Endodermal cell (in vitro differentiated cells): ENCODE results near the gene RRM2. TPM values are rescaled to one million over a fixed set of nuclear protein-coding genes. Genes with fewer than 3 reads are reported as not detected.

Experiments used
- DNase-seq: peaks from one replicate; pipeline ENCODE4 v3.0.0-alpha.2; 2017
- H3K27ac ChIP-seq: 2 replicates; pipeline ENCODE4 v1.5.1; 2013; ENCODE audit warnings: mild to moderate bottlenecking, low read depth, low read length, moderate library complexity
- H3K27me3 ChIP-seq: 2 replicates; pipeline ENCODE4 v1.6.1; 2013; ENCODE audit warnings: mild to moderate bottlenecking, low read length, moderate library complexity; ENCODE audit not compliant: insufficient read depth, control insufficient read depth, poor library complexity, severe bottlenecking
- H3K36me3 ChIP-seq: 2 replicates; pipeline ENCODE4 v1.7.0; 2013; ENCODE audit warnings: mild to moderate bottlenecking, low read length, moderate library complexity; ENCODE audit not compliant: control insufficient read depth, insufficient read depth
- H3K4me1 ChIP-seq: one replicate; pipeline ENCODE4 v1.7.0; 2013; ENCODE audit warnings: low read length; ENCODE audit not compliant: control insufficient read depth, insufficient read depth
- H3K4me3 ChIP-seq: 2 replicates; pipeline ENCODE4 v1.5.1; 2013; ENCODE audit warnings: mild to moderate bottlenecking, low read length, moderate library complexity
- H3K9ac ChIP-seq: 2 replicates; pipeline ENCODE4 v1.6.1; 2013; ENCODE audit warnings: mild to moderate bottlenecking, low read length, moderate library complexity; ENCODE audit not compliant: poor library complexity, severe bottlenecking; ENCODE audit errors: extremely low read depth
- H3K9me3 ChIP-seq: 2 replicates; pipeline ENCODE4 v1.6.1; 2013; ENCODE audit warnings: mild to moderate bottlenecking, low read length, moderate library complexity; ENCODE audit not compliant: control insufficient read depth
- H3K27ac Mint-ChIP-seq: 2 replicates; pipeline ENCODE4 v1.8.0; 2020; ENCODE audit warnings: mixed read lengths
- H3K27me3 Mint-ChIP-seq: 2 replicates; pipeline ENCODE4 v1.8.0; 2021; ENCODE audit warnings: mild to moderate bottlenecking, mixed read lengths; ENCODE audit not compliant: insufficient read depth
- H3K36me3 Mint-ChIP-seq: 2 replicates; pipeline ENCODE4 v1.8.0; 2020; ENCODE audit warnings: low read depth, mixed read lengths
- H3K4me1 Mint-ChIP-seq: 2 replicates; pipeline ENCODE4 v1.8.0; 2020; ENCODE audit warnings: mixed read lengths
- H3K4me3 Mint-ChIP-seq: 2 replicates; pipeline ENCODE4 v1.8.0; 2020; ENCODE audit warnings: mild to moderate bottlenecking, moderate library complexity, mixed read lengths
- H3K9me3 Mint-ChIP-seq: 2 replicates; pipeline ENCODE4 v1.8.0; 2020; ENCODE audit warnings: mild to moderate bottlenecking, mixed read lengths
- WGBS, 2 experiments: methylation state at CpG; one replicate each; pipeline versions ENCODE4 v1.1.5 to v1.1.7; 2013; ENCODE audit warnings: missing lambda C conversion rate in 2 of 2, mixed read lengths in 1 of 2; ENCODE audit not compliant: insufficient coverage in 1 of 2, insufficient read length in 1 of 2; 5-methylcytosine and 5-hydroxymethylcytosine counted together
- total RNA-seq, 2 donors: library from RNA; stranded (reverse); fragmentation: NEBNext Ultra II Directional in 1 of 2; extraction: Animal tissue kit (Norgen Biotek cat#: 25700) in 1 of 2; gene quantifications; 2 replicates in 1 of 2; 3 replicates in 1 of 2; pipeline ENCODE4 v1.2.1, GENCODE V29; 2021
- TF ChIP-seq, protein P1 (sequence below): fragments of 200-600 bp; sonication (generic); conservative IDR thresholded peaks from 2 replicates; pipeline ENCODE4 v1.5.0; 2021; ENCODE audit warnings: antibody characterized with exemption, mild to moderate bottlenecking

RRM2 gene
- total RNA-seq, 2 donors from 2014 or later = 142 to 157 TPM

DNA sequence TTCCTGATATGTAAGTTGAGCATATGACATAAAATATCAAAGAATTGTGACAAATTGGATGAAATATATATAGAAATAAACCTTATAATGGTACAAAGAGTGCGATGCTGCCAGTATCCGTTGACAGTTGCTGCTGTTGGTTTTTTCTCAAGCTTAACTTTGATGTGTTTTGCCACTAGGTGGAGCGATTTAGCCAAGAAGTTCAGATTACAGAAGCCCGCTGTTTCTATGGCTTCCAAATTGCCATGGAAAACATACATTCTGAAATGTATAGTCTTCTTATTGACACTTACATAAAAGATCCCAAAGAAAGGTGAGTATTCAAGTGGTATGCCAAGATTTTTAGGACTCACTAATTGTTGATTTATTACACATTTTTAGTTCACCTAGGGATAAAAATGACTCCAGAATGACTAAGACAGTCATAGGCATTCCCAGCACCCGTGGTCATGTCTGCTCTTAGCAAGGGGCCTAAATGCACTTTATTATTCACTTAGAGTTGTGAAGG lies 2.1 kb downstream of the RRM2 start:
- H3K9me3 Mint-ChIP-seq = no peaks in the 10 kb centered on the region
- 27 to 46% methylated on average over 2 to 5 of the region's 5 CpGs for WGBS, 2 experiments

DNA sequence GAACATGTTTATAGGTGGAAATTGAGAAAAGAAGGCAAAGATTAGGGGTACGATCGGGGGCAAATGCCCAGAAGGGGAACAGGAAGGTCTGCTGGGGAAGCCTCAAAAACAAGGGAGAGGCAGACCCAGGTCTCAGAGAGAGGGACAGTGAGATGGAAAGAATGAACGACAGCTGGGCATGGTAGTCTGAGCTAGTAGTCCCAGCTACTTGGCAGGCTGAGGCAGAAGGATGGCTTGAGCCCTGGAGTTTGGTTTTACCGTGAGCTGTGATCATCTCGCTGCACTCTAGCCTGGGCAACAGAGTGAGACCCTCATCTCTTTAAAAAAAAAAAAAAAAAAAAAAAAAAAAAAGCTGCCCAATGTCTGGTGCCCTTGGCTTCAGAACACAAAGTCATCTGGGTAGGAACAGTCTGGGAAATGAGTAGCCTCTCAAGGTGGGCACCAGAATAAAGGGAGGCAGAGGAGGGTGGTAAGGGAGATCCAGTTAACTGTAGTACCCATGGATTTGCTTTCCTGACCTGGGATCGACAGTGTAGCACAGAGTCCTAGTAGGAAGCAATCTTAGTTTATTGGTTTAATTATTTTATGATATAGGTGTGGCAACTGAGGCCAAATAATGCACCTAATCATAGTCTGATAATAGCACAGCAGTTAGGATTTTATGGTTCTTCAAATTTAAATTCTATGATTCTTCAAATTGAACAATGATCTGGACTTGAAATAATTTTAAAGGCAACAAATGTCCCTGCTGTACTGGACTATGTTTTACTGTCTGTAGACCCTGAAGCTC lies 3.5 kb downstream of the RRM2 start:
- no peak for DNase-seq
- H3K4me3 Mint-ChIP-seq = peak overlapping the region; percentile 90
- no peak overlapping the region for H3K27ac Mint-ChIP-seq
- H3K4me1 ChIP-seq = peaks cover 4% of the 10 kb centered on the region
- H3K36me3 ChIP-seq = peaks cover 67% of the 10 kb centered on the region
- H3K36me3 Mint-ChIP-seq = peaks cover 62% of the 10 kb centered on the region
- WGBS, 2 experiments = 94 to 98% methylated on average over 4 to 6 of the region's 6 CpGs
- no peaks in the 10 kb centered on the region for H3K27me3 Mint-ChIP-seq
- H3K4me1 Mint-ChIP-seq = peaks cover 22% of the 10 kb centered on the region
- H3K4me3 ChIP-seq = peak overlapping the region; percentile 55
- TF ChIP-seq, protein P1, sequence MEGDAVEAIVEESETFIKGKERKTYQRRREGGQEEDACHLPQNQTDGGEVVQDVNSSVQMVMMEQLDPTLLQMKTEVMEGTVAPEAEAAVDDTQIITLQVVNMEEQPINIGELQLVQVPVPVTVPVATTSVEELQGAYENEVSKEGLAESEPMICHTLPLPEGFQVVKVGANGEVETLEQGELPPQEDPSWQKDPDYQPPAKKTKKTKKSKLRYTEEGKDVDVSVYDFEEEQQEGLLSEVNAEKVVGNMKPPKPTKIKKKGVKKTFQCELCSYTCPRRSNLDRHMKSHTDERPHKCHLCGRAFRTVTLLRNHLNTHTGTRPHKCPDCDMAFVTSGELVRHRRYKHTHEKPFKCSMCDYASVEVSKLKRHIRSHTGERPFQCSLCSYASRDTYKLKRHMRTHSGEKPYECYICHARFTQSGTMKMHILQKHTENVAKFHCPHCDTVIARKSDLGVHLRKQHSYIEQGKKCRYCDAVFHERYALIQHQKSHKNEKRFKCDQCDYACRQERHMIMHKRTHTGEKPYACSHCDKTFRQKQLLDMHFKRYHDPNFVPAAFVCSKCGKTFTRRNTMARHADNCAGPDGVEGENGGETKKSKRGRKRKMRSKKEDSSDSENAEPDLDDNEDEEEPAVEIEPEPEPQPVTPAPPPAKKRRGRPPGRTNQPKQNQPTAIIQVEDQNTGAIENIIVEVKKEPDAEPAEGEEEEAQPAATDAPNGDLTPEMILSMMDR = no peak
- no peaks in the 10 kb centered on the region for H3K9me3 Mint-ChIP-seq
- H3K27me3 ChIP-seq = no peaks in the 10 kb centered on the region
- H3K9me3 ChIP-seq = no peaks in the 10 kb centered on the region
- no peak overlapping the region for H3K27ac ChIP-seq
- no peak overlapping the region for H3K9ac ChIP-seq

More for the DNA sequence above, 2.1 kb downstream of the RRM2 start:
- peaks cover 53% of the 10 kb centered on the region for H3K36me3 Mint-ChIP-seq
- peak overlapping the region; percentile 26 for H3K27ac Mint-ChIP-seq
- Histone ChIP-seq H3K36me3 (peaks cover 53% of the 10 kb centered on the region), H3K4me1 (peaks cover 4% of the 10 kb centered on the region), H3K27ac (no peak overlapping the region), H3K9me3 (no peaks in the 10 kb centered on the region), H3K27me3 (no peaks in the 10 kb centered on the region), H3K4me3 (peak overlapping the region; percentile 90), H3K9ac (peak overlapping the region; percentile 18)
- H3K4me1 Mint-ChIP-seq = peaks cover 19% of the 10 kb centered on the region
- TF ChIP-seq, protein P1 = peak; percentile 84
- no peak for DNase-seq
- no peaks in the 10 kb centered on the region for H3K27me3 Mint-ChIP-seq
- peak overlapping the region; percentile 90 for H3K4me3 Mint-ChIP-seq

DNA sequence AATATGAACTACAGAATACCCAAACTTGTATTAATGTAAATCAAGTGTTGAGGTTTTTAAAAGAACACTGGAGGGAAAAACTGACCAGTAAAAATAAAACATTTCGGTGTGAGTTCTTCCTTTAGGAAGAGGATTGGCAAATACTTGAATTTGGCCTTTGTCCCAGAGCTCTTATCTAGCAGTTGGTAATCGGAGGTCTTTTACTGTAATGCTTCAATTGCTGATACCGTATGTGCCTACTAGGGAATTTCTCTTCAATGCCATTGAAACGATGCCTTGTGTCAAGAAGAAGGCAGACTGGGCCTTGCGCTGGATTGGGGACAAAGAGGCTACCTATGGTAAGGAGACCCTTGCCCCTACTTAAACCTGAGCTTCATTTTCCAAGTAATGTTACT lies 4.1 kb downstream of the RRM2 start:
- H3K4me1 ChIP-seq = peaks cover 4% of the 10 kb centered on the region
- H3K27me3 Mint-ChIP-seq = no peaks in the 10 kb centered on the region
- no peak for DNase-seq
- H3K27ac ChIP-seq = no peak overlapping the region
- H3K36me3 Mint-ChIP-seq = peaks cover 66% of the 10 kb centered on the region
- H3K9me3 Mint-ChIP-seq = no peaks in the 10 kb centered on the region
- peak overlapping the region; percentile 5 for H3K4me3 ChIP-seq
- TF ChIP-seq, protein P1 = no peak
- no peaks in the 10 kb centered on the region for H3K27me3 ChIP-seq
- no peak overlapping the region for H3K27ac Mint-ChIP-seq
- peaks cover 20% of the 10 kb centered on the region for H3K4me1 Mint-ChIP-seq
- H3K4me3 Mint-ChIP-seq = no peak overlapping the region
- H3K9ac ChIP-seq = no peak overlapping the region
- WGBS, 2 experiments = 91 to 93% methylated on average over 5 of the region's 5 CpGs
- no peaks in the 10 kb centered on the region for H3K9me3 ChIP-seq
- H3K36me3 ChIP-seq = peaks cover 70% of the 10 kb centered on the region
